Renal cortical epithelial cell (primary cell): ENCODE data around the gene CPS1. TPM values are rescaled to one million over a fixed set of nuclear protein-coding genes. Genes with fewer than 3 reads are reported as not detected.

ENCODE experiments used
- DNase-seq: peaks from one replicate; pipeline ENCODE4 v3.0.0-alpha.2; 2011; ENCODE audit warnings: low read depth
- total RNA-seq: library from RNA; depleted of rRNA; stranded (reverse); fragments of >200 nt; gene quantifications from 2 replicates; pipeline ENCODE4 v1.2.3, GENCODE V29; 2014

CPS1 gene
- total RNA-seq, 1 donor from 2014 or later, result 38.4 TPM

DNA sequence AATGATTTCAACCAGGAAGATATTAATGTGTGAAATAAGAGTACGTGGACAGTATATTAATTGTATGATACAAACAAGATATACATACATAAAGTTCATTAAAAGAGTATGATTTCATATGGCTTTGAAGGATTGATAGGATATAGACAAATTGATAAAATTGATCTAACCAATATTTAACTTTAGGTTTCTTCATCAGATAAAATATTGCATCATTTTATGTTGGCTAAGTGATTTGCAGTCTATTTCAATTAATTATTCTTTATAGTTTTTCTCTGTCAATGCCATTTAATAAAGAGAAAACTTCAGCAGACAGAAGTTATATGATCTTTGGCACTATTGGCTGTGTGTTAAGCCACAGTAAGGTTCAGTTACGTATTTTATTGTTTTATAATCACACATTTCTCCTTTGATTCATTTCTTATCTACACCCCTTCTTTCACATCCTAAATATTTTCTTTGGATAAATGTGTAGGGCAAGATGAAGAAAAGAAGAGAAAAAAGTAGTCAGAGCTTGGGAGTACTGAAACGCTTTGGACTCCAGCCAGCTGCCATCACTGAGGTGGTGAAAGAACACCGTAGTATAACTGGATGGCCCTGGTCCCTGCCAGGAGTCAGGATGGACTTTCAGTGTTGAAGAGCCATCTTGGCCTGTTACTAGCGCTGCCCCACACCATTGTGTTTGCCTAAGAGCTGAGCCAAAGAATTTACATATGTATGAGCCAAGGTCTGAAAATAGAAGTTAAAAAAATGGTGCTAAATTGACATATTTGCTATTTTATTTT is 9.8 kb upstream of the CPS1 start:
- DNase-seq, result no peak

DNA sequence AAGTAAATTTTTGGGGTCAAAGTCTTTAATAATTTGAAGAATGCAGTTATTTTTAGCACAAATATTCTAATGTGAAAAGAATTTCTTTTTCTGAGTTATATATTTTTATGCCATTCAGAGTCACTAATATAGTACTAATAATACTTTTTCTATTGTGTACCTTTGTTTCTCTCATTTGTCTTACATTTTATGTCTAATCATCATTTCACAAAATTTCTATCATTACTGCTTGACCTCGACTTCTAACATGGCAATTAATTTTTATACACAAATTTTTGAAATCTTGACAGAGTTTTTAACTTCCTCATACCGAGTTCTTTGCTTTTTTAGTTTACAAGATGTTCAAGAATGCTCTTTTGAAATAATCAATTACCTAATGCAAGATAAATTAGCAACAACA is 8.4 kb upstream of the CPS1 start:
- DNase-seq, result no peak

DNA sequence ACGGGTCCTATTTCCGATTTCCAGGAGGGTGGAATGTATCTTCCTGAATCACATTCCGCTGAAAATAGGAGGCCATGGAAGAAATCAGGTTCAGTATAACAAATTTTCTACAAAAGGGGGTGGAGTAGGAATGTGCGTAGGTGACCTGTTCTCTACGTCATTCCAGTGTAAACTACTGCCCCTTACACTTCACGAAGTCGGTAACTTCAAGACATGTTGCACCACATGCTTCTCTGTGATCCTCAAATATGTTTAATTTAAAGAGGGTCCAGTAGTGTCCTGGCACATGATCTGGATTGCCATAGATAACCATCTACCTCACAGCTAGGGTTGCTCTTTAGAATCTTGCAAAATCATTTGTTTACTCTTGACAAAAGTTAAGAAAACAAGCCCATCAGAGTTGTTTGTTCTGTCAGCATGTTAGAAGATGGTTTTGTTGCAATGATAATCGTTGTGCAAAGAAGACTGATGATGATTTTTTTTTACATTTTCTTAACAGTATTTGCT is 7.5 kb upstream of the CPS1 start:
- DNase-seq, result no peak

DNA sequence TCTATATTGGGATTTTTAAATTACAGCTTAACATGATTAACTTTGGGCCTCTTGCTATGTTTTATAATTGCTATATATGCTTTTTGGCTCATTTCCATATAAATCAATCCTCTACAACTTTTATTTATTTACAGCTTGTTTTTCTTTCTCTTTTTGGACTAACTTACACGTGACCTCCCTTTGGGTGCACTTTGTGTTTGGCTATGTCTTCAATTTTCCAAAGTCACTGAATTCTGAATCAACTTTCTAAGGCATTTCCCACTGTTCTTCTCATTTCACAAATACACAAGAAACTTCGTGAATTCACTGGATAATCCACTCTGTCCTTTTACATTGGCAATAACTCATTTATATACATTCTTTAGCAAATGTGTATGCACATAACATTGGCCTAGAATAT is 5.4 kb upstream of the CPS1 start:
- DNase-seq, result no peak

DNA sequence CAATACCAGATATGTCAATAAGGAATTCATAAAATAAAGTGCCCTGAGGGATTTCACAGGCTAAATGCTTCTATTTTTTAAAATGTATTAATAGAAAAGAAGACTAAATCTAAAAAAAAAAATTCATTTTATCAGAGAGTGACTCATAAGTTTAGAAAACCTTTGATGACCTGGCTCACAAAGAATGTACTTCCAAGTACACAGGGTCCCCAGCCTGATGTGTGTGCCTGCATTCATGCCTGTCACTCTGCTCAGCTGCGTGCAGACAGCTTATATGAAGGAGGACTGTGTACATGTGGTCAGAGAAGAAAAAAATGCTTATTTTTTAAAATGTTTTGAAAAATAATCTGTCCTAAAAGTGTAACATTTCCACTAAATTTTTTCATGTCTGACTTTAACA is 3.0 kb upstream of the CPS1 start:
- peak; percentile 66 for DNase-seq

DNA sequence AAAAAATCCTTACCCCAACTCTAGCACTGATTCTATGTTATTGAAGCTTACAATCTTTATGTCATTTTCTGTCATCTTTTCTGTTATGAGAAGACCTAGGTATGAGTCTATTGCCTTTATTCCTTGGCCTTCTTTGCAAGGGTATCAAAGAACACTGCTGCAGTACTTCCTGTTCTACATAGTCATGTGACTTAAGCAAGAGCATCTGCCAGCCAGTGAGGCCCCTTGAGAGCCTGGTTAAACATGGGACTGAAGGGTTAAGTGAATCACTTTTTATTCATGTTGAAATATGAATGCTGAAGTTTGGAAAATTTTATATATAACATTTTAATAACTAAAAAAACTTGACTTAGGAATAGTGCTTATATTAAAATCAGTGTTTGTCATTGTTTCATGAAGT is 844 bp upstream of the CPS1 start:
- no peak for DNase-seq

DNA sequence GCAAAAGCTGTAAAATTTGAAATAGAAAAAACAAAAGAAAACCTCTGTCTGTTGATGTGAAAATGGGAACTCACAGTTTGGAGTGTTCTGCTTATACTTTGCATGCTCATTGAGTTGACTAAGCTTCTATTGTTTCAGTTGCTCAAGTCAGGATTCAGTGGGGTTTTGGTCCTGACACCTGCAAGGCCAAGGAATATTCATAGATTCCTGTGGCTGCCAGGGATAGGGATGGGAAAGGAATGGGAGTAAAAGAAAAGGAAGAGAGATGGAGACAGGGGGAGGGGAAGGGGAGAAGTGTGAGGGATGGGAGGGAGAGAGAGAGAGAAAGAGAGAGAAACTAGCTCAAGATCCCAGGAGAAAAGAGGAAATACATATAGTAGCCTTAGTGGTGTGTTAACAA is 1.3 kb downstream of the CPS1 start:
- peak; percentile 44 for DNase-seq

DNA sequence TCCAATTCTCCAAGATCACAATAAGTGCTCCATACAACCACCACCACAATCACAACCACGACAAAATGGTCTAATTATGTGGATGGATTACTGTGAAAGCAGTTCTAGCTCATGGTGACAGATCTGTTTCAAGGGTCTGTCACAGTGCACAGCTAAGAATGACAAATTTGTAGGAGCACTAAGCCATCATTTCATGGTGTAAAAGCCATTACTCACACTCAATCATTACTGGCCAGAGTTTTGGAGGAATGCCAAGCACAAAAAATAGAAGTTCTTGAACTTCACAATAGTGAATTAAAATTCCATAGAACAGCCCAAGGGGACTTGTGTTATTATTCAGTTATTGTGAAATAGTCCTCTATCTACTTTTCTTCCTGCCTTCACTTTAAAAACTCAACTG is 2.3 kb downstream of the CPS1 start:
- peak; percentile 86 for DNase-seq

DNA sequence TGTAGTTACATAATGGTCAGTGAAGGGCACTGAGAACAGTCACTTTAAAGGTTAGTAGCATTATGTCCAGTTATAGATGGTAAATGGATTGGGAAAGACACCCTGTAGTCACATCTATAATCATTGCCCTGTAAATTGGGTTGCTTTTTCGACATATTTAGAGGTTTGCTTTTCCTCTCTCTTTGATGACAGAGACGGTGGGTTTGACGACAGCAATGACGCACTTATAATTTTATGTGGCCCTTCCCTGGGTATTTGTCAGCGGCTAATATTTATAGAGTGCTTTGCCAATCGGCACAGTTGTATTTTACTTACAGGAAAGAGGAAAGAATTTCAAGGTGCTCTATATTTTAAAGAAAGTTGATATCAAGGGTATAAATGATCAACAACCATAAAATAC is 2.8 kb downstream of the CPS1 start:
- no peak for DNase-seq

DNA sequence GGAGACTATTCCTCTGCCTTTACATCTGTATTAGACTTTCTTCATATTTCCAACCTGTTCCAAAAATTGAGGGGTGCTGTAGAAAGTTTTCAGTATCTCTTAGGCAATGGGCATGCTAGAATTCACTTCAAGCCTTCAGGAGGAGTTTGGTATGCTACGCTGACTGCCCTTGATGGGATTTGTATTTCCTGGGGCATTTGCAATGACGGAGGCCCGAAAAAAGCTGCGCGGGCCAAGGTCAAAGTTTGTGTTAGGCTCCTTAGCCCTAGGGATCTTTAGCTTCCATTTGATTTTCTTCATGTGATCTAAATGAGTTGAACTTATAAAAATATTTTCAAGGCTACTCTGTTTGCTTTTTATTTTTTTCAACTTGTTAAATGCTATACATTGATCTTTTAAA is 5.1 kb downstream of the CPS1 start:
- DNase-seq, result peak; percentile 63

DNA sequence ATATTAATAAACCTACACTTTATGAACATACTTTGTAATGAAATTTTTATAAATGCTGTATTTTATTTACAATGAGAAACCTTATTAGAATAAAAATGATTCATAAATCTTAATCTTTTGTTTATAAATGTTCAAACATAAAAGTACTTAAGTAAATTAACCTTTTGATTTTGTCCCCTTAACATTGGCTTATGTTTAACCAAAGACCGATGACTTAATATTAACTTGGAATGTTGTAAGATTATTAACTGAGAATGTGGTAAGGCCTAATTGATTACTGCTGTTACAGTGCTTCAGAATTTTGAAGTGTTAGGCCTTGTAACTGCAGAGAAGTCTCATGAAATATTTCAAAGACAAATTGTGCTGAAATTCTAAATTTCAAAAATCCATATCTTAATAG is 5.7 kb downstream of the CPS1 start:
- DNase-seq, result peak; percentile 91

DNA sequence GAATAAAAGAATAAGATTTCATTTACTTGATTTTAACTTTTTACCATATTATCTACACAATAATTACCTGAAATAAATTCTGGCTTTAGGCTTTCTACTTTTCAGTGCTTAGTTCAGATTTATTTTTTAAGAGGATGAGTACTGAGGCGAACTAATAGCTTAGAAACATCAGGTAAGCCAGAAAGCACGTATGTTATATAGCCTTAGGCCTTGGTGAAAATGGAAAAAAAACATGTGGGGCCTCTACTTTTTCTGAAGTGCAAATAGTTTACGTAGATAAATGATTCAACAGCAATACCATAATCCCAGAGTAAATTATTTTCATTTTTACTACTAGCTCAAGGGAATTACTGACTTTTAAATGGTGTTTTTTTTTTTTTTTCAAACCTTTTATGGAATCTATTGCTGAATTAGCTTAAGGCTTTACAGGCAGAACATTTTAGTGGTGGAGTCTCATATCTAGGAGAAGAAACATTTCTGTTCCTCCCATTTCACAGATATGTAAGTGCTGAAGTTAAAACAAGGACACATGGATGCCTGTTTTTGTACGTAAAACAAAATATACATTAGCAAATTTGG is 6.2 kb downstream of the CPS1 start:
- DNase-seq, result peak; percentile 60

DNA sequence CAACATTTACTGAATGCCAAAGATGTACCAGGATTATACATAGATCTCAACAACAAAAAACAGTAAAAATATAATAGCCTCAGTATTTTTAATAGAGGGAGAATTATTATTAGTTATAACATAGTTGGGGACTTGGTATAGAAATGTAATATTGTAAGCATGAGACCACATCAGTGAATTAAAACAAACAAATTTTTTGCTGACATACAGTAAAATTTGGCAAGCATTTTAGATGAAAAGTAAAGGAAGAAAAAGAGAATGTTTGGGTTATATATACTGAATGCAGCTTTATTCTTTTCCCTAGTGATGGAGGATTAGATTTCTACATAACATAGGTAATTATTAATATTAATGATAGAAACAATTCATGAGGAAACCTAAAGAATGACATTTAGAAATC is 10.9 kb downstream of the CPS1 start:
- no peak for DNase-seq

DNA sequence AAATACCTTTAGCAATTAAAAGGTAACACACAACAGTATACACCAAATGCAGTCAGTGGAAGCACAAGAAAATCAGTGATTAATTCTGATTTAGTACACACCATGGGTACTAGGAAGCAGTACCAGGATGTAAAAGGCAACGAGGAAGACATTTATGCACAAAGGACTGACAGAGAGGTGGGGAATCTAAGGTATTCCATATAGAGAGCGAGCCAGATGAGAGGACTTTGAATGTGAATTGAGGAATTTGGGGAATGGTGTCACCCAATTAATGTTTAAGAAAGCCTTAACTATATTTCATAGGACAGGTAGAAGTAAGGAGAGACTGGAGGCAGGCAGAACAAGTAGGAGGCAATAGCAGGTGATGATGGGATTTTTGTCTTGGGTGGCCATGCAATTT is 11.7 kb downstream of the CPS1 start:
- DNase-seq, result no peak

DNA sequence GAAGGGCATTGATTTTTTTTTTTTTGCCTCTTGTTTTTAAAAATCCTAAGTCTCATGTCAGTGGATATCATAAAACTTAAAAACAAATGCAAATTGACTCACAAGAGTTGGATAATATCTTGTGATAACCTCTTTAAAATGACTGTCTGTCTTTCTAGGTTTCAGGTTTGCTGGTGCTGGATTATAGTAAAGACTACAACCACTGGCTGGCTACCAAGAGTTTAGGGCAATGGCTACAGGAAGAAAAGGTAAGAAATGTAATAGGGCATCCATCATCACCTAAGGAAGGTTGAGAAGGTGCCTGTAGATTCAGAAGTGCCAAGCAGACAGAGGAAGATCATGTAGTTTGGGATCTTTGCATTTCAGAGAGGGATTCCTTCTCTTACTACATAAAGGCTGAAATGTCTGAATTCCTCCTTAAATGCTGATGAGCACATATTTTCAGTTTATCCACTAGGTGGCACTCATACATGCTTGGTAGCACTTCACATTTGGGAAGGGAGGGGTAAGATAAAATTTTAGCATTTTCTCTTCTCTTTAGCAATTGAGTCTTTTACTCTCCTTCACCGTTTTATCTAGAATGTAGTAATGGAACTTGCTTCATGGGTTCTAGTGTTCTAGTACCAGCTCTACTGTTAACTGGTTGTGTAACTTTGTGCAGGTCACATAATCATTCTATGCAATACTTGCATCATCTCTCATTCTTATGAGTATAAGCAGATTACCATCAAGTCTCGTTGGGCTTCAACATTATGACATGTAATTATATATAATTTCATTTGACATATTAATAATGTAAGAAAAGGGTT is 21.1 kb downstream of the CPS1 start:
- peak; percentile 71 for DNase-seq

DNA sequence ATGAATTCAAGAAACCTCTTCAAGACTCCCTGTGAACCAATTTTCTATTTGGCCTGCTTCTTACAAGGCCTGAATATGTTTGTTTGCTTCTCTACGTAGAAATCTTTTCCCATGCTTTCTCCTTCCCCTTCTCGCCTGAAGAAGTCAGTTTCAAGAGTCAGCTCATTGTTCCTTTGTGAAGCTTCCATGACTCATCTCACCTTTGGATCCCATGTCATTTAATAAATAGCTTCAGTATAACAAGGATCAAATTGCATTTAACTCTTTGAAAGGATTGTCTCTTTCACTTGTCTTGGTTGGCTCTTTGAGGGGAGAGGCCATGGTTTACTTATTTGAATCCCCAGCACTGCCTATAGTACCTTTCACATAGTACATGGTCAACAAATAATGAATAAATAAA is 28.4 kb downstream of the CPS1 start:
- DNase-seq, result peak; percentile 97

DNA sequence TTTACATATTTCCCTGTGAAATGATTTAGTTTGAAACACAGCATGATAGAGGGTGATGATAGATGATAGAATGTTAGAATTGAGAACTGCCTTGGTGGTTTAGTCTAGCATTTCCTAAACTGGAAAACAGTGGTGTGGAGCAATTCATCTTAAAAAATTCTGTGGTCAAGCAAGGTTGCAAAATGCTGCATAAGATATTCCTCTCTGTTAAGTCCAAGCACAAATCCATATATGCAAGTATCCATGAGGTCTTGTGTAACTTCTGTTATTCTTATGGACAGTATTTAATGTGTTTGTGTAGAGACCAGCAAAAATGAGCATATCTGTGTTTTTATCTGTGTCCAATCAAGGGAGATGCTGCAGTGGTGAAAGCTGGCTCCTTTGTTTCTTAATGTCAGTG is 30.0 kb downstream of the CPS1 start:
- peak; percentile 68 for DNase-seq

DNA sequence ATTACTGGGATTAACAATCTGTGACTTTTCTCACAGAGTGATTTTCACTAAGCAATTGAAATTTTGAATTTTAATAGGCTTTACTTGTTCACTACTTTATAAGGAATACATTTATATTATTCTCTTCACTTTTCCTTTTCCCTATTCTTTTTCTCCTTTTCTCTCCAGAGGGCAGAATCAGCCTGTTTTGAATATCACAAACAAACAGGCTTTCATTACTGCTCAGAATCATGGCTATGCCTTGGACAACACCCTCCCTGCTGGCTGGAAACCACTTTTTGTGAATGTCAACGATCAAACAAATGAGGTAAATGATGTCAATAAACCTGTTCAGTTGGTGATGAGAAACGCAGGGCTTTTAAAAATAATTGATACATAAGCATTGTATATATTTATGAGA is 35.3 kb downstream of the CPS1 start:
- DNase-seq, result no peak

DNA sequence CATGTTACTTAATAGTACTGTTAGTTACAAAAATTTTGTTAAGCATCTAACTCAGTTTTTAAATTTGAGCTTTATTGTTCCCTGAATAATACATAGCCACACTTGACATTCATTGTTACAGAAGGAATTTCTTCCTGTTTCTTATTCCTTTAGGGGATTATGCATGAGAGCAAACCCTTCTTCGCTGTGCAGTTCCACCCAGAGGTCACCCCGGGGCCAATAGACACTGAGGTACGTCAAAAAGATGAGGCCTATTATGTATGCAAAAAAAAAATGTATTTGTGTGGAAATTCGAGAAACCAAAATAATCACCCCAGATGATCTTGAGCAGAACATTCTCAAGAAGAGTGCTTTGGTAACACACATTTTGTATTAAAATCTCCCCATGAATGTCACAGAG is 36.3 kb downstream of the CPS1 start:
- no peak for DNase-seq

DNA sequence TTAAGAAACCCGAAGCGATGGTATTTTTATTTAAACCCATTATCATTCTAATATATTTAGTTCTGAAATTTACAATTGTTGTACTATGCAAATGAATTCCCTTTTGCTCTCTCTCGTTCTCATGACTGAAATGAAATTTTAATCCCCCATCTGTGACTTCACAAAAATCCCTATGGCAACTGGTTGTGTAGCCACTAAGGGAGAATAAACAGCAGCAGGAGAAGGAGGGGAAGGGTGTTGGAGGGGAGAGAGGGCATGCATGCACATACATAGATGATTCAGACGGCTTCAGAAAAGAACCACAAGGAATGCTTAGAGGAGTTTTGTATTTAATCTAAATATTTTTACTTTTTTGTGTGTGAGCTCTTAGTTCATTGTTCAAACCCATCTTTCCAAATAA is 36.8 kb downstream of the CPS1 start:
- DNase-seq, result peak; percentile 27

DNA sequence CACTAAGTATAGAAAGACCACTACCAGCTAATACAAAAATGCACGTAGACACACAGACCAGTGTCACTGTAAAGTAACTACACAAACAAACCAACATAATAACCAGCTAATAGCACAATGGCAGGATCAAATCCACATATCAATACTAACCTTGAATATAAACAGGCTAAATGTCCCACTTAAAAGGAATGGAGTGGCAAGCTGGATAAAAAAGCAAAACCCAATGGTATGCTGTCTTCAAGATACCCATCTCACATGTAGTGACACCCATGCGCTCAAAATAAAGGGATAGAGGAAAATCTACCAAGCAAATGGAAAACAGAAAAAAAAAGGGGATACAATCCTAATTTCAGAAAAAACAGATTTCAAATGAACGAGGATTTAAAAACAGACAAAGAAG is 41.8 kb downstream of the CPS1 start:
- no peak for DNase-seq

DNA sequence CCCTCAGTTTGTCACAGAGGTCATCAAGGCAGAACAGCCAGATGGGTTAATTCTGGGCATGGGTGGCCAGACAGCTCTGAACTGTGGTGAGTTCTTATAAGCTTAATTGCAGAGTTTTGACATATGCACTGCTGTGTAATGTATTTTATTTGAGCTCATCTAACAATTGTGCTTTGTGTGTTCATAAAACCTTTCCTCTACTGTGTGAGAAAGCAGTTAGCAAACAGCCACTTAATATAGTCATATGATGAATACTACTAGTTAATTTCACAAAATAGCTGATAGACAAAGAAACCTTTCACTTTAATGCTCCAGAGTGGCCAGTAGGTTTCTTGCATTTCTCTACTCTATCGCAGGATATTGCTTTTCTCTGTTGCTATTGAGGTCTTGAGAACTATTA is 43.1 kb downstream of the CPS1 start:
- no peak for DNase-seq

DNA sequence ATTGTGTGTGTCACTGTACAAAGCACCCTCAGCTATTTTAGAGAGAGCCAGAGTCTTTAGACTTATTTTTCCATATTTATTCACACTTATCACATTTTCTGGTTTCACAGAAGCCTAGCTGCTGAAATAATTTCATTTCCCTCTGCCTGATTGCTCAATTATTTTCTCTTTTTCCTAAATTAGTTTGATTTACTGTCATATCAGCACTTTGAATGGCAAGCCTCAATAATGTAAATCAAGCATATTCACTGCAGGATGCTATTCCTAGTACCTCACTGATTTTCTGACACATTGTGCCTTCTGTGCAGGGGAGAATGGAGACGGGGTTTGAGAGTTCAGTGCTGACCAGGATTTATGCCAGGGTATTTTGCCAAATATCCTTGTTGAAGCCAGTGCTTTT is 48.3 kb downstream of the CPS1 start:
- DNase-seq, result no peak
